GM23338 (cell line): ENCODE measurements around the gene PSMA8. TPM values are rescaled to one million over a fixed set of nuclear protein-coding genes. Genes with fewer than 3 reads are reported as not detected.
"Not testable (repeated sequence)": the region's sequence is repeated elsewhere in the genome, so short reads cannot be mapped to it uniquely, and the experiment has no call there.

ENCODE experiments used
- ATAC-seq: fragments of 200-7000 bp; cut with Tn5 transposase; 3 replicates; pipeline ENCODE4 v1.9.1; 2020
- DNase-seq: peaks from one replicate; pipeline ENCODE4 v3.0.0-alpha.2; 2015; ENCODE audit warnings: low spot score
- H2AFZ ChIP-seq: fragments of 200-600 bp; sonication (generic); 2 replicates; pipeline ENCODE4 v1.8.0; 2016; ENCODE audit warnings: antibody characterized with exemption, mild to moderate bottlenecking, moderate library complexity
- H3F3A ChIP-seq: fragments of 200-600 bp; sonication (generic); replicated peaks from 2 replicates; pipeline ENCODE4 v1.8.0; 2017; ENCODE audit warnings: antibody characterized with exemption, mixed run types, low read depth
- H3K27ac ChIP-seq: fragments of 200-600 bp; sonication (generic); 2 replicates; pipeline ENCODE4 v1.6.1; 2016; ENCODE audit warnings: low read depth
- H3K27me3 ChIP-seq: fragments of 200-600 bp; sonication (generic); 2 replicates; pipeline ENCODE4 v1.8.0; 2016; ENCODE audit warnings: mild to moderate bottlenecking, mixed run types, moderate library complexity; ENCODE audit not compliant: insufficient read depth
- H3K36me3 ChIP-seq: fragments of 200-600 bp; sonication (generic); 2 replicates; pipeline ENCODE4 v1.8.0; 2016; ENCODE audit warnings: mild to moderate bottlenecking; ENCODE audit not compliant: insufficient read depth
- H3K4me1 ChIP-seq: fragments of 200-600 bp; sonication (generic); 2 replicates; pipeline ENCODE4 v1.8.0; 2016; ENCODE audit warnings: mild to moderate bottlenecking, moderate library complexity; ENCODE audit not compliant: insufficient read depth
- H3K4me2 ChIP-seq: fragments of 200-600 bp; sonication (generic); 2 replicates; pipeline ENCODE4 v1.7.1; 2017; ENCODE audit warnings: mixed run types
- H3K4me3 ChIP-seq: fragments of 200-600 bp; sonication (generic); 2 replicates; pipeline ENCODE4 v1.6.1; 2016; ENCODE audit warnings: mixed run types
- H3K79me2 ChIP-seq: fragments of 200-600 bp; sonication (generic); replicated peaks from 2 replicates; pipeline ENCODE4 v1.8.0; 2017; ENCODE audit warnings: mild to moderate bottlenecking; ENCODE audit not compliant: insufficient read depth
- H3K9me2 ChIP-seq: fragments of 200-600 bp; sonication (generic); 2 replicates; pipeline ENCODE4 v1.8.0; 2017; ENCODE audit not compliant: insufficient read depth
- H4K20me1 ChIP-seq: fragments of 200-600 bp; sonication (generic); replicated peaks from 2 replicates; pipeline ENCODE4 v1.8.0; 2017; ENCODE audit warnings: mild to moderate bottlenecking; ENCODE audit not compliant: insufficient read depth
- H3K27ac Mint-ChIP-seq: 2 replicates; pipeline ENCODE4 v1.8.0; 2020; ENCODE audit warnings: inconsistent platforms, mild to moderate bottlenecking, moderate library complexity, mixed read lengths
- H3K27me3 Mint-ChIP-seq: 3 replicates; pipeline ENCODE4 v1.8.0; 2022; ENCODE audit warnings: low read depth, mild to moderate bottlenecking, moderate library complexity, mixed read lengths, inconsistent platforms; ENCODE audit not compliant: insufficient read depth, poor library complexity
- H3K36me3 Mint-ChIP-seq: 3 replicates; pipeline ENCODE4 v1.8.0; 2021; ENCODE audit warnings: low read depth, mild to moderate bottlenecking, inconsistent platforms, moderate library complexity, mixed read lengths
- H3K4me1 Mint-ChIP-seq: 3 replicates; pipeline ENCODE4 v1.8.0; 2020; ENCODE audit warnings: mild to moderate bottlenecking, inconsistent platforms, mixed read lengths
- H3K4me3 Mint-ChIP-seq: 3 replicates; pipeline ENCODE4 v1.8.0; 2021; ENCODE audit warnings: moderate library complexity, mild to moderate bottlenecking, inconsistent platforms, mixed read lengths
- H3K9me3 Mint-ChIP-seq: 3 replicates; pipeline ENCODE4 v1.8.0; 2020; ENCODE audit warnings: moderate library complexity, mild to moderate bottlenecking, inconsistent platforms, mixed read lengths
- NANOG ChIP-seq: IDR thresholded peaks from 2 replicates; pipeline ENCODE4 v1.6.1; 2016; ENCODE audit warnings: antibody characterized with exemption, borderline replicate concordance
- POLR2AphosphoS5 ChIP-seq: IDR thresholded peaks from 2 replicates; pipeline ENCODE4 v1.6.1; 2016; ENCODE audit warnings: antibody characterized with exemption, low read depth
- ZNF114 ChIP-seq: fragments of 250-450 bp; sonication (Bioruptor Pico); IDR thresholded peaks from 2 replicates; pipeline ENCODE4 v1.5.0; 2020; ENCODE audit warnings: mild to moderate bottlenecking, moderate library complexity
- polyA plus RNA-seq: library from polyadenylated mRNA; unstranded; fragments of >200 nt; fragmentation: Nextera tagmentation; extraction: Ambion mirVana; gene quantifications from 2 replicates; pipeline ENCODE4 v1.2.1, GENCODE V29; 2016
- total RNA-seq: library from RNA; depleted of rRNA; stranded (reverse); fragments of >200 nt; shearing (Covaris generic); gene quantifications from 2 replicates; pipeline ENCODE4 v1.2.3, GENCODE V29; 2014
- TF ChIP-seq, protein P1 (sequence below): IDR thresholded peaks from 2 replicates; pipeline ENCODE4 v1.6.1; 2016; ENCODE audit warnings: antibody characterized with exemption
- TF ChIP-seq, protein P2 (sequence below): fragments of 250-450 bp; sonication (Bioruptor Pico); IDR thresholded peaks from 2 replicates; pipeline ENCODE4 v1.5.0; 2020; ENCODE audit warnings: mild to moderate bottlenecking, moderate library complexity

Gene PSMA8
- total and polyA plus RNA-seq, 2 experiments from 2014 or later: not detected

DNA sequence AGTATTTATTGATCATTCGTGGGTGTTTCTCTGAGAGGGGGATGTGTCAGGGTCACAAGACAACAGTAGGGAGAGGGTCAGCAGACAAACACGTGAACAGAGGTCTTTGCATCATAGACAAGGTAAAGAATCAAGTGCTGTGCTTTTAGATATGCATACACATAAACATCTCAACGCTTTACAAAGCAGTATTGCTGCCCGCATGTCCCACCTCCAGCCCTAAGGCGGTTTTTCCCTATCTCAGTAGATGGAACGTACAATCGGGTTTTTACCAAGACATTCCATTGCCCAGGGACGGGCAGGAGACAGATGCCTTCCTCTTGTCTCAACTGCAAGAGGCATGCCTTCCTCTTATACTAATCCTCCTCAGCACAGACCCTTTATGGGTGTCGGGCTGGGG is 68.3 kb downstream of the PSMA8 start:
- not testable (repeated sequence) for H3K4me3 Mint-ChIP-seq, H3K4me1 ChIP-seq, H3K79me2 ChIP-seq, H3K27ac ChIP-seq, H3K9me3 Mint-ChIP-seq, H3K9me2 ChIP-seq, H3F3A ChIP-seq, H3K27me3 Mint-ChIP-seq, H3K4me3 ChIP-seq, H3K36me3 Mint-ChIP-seq, H3K27me3 ChIP-seq, H3K36me3 ChIP-seq, H4K20me1 ChIP-seq, ATAC-seq, H3K4me1 Mint-ChIP-seq, DNase-seq, H3K4me2 ChIP-seq, H3K27ac Mint-ChIP-seq
- 0 out of 2 replicates have a peak overlapping the region, but pooled peaks have one; percentile 52 for H2AFZ ChIP-seq

DNA sequence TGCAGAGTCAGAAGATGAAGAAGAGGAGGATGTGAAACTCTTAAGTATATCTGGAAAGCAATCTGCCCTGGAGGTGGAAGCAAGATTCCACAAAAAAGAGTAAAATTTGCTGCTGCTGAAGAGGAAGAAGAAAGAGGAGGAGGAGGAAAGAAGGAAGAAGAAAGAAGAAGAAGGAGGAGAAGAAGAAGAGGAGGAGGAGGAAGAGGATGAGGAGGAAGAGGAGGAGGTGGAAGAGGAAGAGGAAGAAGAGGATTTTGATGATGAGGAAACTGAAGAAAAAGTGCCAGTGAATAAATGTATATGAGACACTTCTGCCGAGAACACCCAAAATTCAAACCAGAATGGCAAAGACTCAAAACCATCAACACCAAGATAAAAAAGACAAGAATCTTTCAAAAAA is 71.6 kb downstream of the PSMA8 start:
- Mint-ChIP-seq H3K27ac (no peak overlapping the region), H3K4me3 (no peak overlapping the region), H3K4me1 (no peaks in the 10 kb centered on the region), H3K9me3 (peaks cover 7% of the 10 kb centered on the region; the same call in 2 of the 3 replicates), H3K36me3 (peaks cover 3% of the 10 kb centered on the region; the same call in 1 of the 3 replicates), H3K27me3 (peaks cover 3% of the 10 kb centered on the region)
- ATAC-seq: no peak
- Histone ChIP-seq H3K79me2 (no peaks in the 10 kb centered on the region), H2AFZ (no peak overlapping the region), H3K4me2 (no peak overlapping the region), H3K4me3 (no peak overlapping the region), H4K20me1 (no peaks in the 10 kb centered on the region), H3K9me2 (0 out of 2 replicates have a peak, but pooled peaks cover 4% of the 10 kb centered on the region), H3K27me3 (no peaks in the 10 kb centered on the region), H3K36me3 (no peaks in the 10 kb centered on the region; the same call in 1 of the 2 replicates), H3F3A (no peaks in the 10 kb centered on the region), H3K4me1 (no peaks in the 10 kb centered on the region), H3K27ac (no peak overlapping the region)
- TF ChIP-seq, protein P1, sequence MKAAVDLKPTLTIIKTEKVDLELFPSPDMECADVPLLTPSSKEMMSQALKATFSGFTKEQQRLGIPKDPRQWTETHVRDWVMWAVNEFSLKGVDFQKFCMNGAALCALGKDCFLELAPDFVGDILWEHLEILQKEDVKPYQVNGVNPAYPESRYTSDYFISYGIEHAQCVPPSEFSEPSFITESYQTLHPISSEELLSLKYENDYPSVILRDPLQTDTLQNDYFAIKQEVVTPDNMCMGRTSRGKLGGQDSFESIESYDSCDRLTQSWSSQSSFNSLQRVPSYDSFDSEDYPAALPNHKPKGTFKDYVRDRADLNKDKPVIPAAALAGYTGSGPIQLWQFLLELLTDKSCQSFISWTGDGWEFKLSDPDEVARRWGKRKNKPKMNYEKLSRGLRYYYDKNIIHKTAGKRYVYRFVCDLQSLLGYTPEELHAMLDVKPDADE: no peak
- TF ChIP-seq POLR2AphosphoS5 (no peak), NANOG (no peak), ZNF114 (no peak)
- TF ChIP-seq, protein P2, sequence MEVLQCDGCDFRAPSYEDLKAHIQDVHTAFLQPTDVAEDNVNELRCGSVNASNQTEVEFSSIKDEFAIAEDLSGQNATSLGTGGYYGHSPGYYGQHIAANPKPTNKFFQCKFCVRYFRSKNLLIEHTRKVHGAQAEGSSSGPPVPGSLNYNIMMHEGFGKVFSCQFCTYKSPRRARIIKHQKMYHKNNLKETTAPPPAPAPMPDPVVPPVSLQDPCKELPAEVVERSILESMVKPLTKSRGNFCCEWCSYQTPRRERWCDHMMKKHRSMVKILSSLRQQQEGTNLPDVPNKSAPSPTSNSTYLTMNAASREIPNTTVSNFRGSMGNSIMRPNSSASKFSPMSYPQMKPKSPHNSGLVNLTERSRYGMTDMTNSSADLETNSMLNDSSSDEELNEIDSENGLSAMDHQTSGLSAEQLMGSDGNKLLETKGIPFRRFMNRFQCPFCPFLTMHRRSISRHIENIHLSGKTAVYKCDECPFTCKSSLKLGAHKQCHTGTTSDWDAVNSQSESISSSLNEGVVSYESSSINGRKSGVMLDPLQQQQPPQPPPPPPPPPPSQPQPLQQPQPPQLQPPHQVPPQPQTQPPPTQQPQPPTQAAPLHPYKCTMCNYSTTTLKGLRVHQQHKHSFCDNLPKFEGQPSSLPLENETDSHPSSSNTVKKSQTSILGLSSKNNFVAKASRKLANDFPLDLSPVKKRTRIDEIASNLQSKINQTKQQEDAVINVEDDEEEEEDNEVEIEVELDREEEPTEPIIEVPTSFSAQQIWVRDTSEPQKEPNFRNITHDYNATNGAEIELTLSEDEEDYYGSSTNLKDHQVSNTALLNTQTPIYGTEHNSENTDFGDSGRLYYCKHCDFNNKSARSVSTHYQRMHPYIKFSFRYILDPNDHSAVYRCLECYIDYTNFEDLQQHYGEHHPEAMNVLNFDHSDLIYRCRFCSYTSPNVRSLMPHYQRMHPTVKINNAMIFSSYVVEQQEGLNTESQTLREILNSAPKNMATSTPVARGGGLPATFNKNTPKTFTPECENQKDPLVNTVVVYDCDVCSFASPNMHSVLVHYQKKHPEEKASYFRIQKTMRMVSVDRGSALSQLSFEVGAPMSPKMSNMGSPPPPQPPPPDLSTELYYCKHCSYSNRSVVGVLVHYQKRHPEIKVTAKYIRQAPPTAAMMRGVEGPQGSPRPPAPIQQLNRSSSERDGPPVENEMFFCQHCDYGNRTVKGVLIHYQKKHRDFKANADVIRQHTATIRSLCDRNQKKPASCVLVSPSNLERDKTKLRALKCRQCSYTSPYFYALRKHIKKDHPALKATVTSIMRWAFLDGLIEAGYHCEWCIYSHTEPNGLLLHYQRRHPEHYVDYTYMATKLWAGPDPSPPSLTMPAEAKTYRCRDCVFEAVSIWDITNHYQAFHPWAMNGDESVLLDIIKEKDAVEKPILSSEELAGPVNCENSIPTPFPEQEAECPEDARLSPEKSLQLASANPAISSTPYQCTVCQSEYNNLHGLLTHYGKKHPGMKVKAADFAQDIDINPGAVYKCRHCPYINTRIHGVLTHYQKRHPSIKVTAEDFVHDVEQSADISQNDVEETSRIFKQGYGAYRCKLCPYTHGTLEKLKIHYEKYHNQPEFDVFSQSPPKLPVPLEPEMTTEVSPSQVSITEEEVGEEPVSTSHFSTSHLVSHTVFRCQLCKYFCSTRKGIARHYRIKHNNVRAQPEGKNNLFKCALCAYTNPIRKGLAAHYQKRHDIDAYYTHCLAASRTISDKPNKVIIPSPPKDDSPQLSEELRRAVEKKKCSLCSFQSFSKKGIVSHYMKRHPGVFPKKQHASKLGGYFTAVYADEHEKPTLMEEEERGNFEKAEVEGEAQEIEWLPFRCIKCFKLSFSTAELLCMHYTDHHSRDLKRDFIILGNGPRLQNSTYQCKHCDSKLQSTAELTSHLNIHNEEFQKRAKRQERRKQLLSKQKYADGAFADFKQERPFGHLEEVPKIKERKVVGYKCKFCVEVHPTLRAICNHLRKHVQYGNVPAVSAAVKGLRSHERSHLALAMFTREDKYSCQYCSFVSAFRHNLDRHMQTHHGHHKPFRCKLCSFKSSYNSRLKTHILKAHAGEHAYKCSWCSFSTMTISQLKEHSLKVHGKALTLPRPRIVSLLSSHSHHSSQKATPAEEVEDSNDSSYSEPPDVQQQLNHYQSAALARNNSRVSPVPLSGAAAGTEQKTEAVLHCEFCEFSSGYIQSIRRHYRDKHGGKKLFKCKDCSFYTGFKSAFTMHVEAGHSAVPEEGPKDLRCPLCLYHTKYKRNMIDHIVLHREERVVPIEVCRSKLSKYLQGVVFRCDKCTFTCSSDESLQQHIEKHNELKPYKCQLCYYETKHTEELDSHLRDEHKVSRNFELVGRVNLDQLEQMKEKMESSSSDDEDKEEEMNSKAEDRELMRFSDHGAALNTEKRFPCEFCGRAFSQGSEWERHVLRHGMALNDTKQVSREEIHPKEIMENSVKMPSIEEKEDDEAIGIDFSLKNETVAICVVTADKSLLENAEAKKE: no peak
- no peak for DNase-seq
